Measurements from ENCODE around the gene ARHGAP33. TPM values are rescaled to one million over a fixed set of nuclear protein-coding genes. Genes with fewer than 3 reads are reported as not detected.

ARHGAP33 gene
- total and polyA plus RNA-seq, 10 donors, result 3.1 to 25.2 (median 12.6) TPM

GRCh38 chr19:35760711-35761349 is 14.5 kb upstream of the ARHGAP33 start:
- no peak for DNase-seq
- intact Hi-C loops (cut with DNase I; ENCODE audit: low total_unique reads), result no loop called here
- Histone ChIP-seq H3K36me3 (peaks cover 0 to 59% (median 25%) of the 10 kb centered on the region in 6 donors), H3K27ac (no peak overlapping the region), H3K4me1 (peaks cover 22 to 40% (median 32%) of the 10 kb centered on the region in 6 donors), H3K4me3 (no peak overlapping the region), H3K9me3 (no peaks in the 10 kb centered on the region), H3K27me3 (replicated peaks in 1 of 7) (peaks cover 0 to 15% (median 4%) of the 10 kb centered on the region in 7 donors)
- TF ChIP-seq POLR2A (IDR thresholded peaks at IDR 0.05) (no peak), POLR2AphosphoS5 (IDR thresholded peaks at IDR 0.05) (no peak), CTCF (IDR thresholded peaks at IDR 0.05 in 8 of 11, conservative IDR thresholded peaks at IDR 0.05 in 3 of 11) (no peak)
- WGBS, 5 donors, result 95 to 98% (median 97%) methylated on average over 4 of the region's 4 CpGs

GRCh38 chr19:35764432-35765315 is 10.7 kb upstream of the ARHGAP33 start:
- no peaks in the 10 kb centered on the region for H3K9me3 ChIP-seq
- no peak for TF ChIP-seq POLR2A (IDR thresholded peaks at IDR 0.05)
- TF ChIP-seq POLR2AphosphoS5 (IDR thresholded peaks at IDR 0.05), result no peak
- peaks cover 0 to 27% (median 6%) of the 10 kb centered on the region in 6 donors for H3K4me1 ChIP-seq
- H3K4me3 ChIP-seq, result no peak overlapping the region
- DNase-seq, result no peak
- no peaks in the 10 kb centered on the region for H3K27me3 ChIP-seq (replicated peaks in 1 of 7)
- 87 to 95% (median 92%) methylated on average over 17 of the region's 17 CpGs for WGBS, 5 donors
- H3K36me3 ChIP-seq, result peaks cover 0 to 93% (median 28%) of the 10 kb centered on the region in 6 donors
- intact Hi-C loops (cut with DNase I; ENCODE audit: low total_unique reads), result no loop called here
- no peak overlapping the region for H3K27ac ChIP-seq

- TF ChIP-seq CTCF (IDR thresholded peaks at IDR 0.05 in 8 of 11, conservative IDR thresholded peaks at IDR 0.05 in 3 of 11) (no peak), POLR2A (IDR thresholded peaks at IDR 0.05) (no peak), POLR2AphosphoS5 (IDR thresholded peaks at IDR 0.05) (peak in 1 of 3 donors; percentile 33)
- H3K27ac ChIP-seq, result peak overlapping the region in 1 of 8 donors; percentile 53
These were observed 8.7 kb upstream of the ARHGAP33 start for GRCh38 chr19:35766571-35767104.

GRCh38 chr19:35767288-35768081 is 7.9 kb upstream of the ARHGAP33 start:
- Histone ChIP-seq H3K9me3 (no peaks in the 10 kb centered on the region), H3K4me1 (peaks cover 0 to 19% (median 4%) of the 10 kb centered on the region in 6 donors), H3K27ac (peak overlapping the region in 5 of 8 donors; percentile 23 to 54 (median 49)), H3K27me3 (replicated peaks in 1 of 7) (no peaks in the 10 kb centered on the region), H3K4me3 (no peak overlapping the region), H3K36me3 (peaks cover 0 to 67% (median 23%) of the 10 kb centered on the region in 6 donors)
- intact Hi-C loops (cut with DNase I; ENCODE audit: low total_unique reads), result no loop called here
- DNase-seq, result no peak
- TF ChIP-seq POLR2AphosphoS5 (IDR thresholded peaks at IDR 0.05), result peak in 2 of 3 donors; percentile 60 to 61
- no peak for TF ChIP-seq POLR2A (IDR thresholded peaks at IDR 0.05)
- 68 to 79% (median 69%) methylated on average over 21 to 34 of the region's 34 CpGs for WGBS, 5 donors

More at GRCh38 chr19:35766571-35767104, 8.7 kb upstream of the ARHGAP33 start:
- Histone ChIP-seq H3K4me3 (no peak overlapping the region), H3K27me3 (replicated peaks in 1 of 7) (no peaks in the 10 kb centered on the region), H3K9me3 (no peaks in the 10 kb centered on the region), H3K36me3 (peaks cover 0 to 75% (median 28%) of the 10 kb centered on the region in 6 donors), H3K4me1 (peaks cover 0 to 19% (median 4%) of the 10 kb centered on the region in 6 donors)
- intact Hi-C loops (cut with DNase I; ENCODE audit: low total_unique reads), result no loop called here
- no peak for DNase-seq
- 78 to 95% (median 92%) methylated on average over 7 to 11 of the region's 11 CpGs for WGBS, 5 donors
